Right atrium auricular region (tissue), 2 donors: Measurements from ENCODE around the gene UBE2F. TPM values are rescaled to one million over a fixed set of nuclear protein-coding genes. Genes with fewer than 3 reads are reported as not detected.

Source experiments
- DNase-seq: peaks from one replicate; pipeline ENCODE4 v3.0.0-alpha.2; 2019; ENCODE audit warnings: low spot score
- H3K27ac ChIP-seq, 2 donors: fragments of 200-600 bp; sonication (generic); 1 replicate in 1 of 2; 2 replicates in 1 of 2; pipeline ENCODE4 v1.5.1; 2016 to 2019
- H3K27me3 ChIP-seq, 2 donors: fragments of 200-600 bp; sonication (generic); one replicate each; pipeline versions ENCODE4 v1.5.1 to v1.6.0; 2017 to 2019
- H3K36me3 ChIP-seq: fragments of 200-600 bp; sonication (generic); one replicate; pipeline ENCODE4 v1.5.1; 2016
- H3K4me1 ChIP-seq, 2 donors: fragments of 200-600 bp; sonication (generic); one replicate each; pipeline versions ENCODE4 v1.5.1 to v1.6.0; 2017 to 2019
- H3K4me3 ChIP-seq, 2 donors: fragments of 200-600 bp; sonication (generic); 1 replicate in 1 of 2; 2 replicates in 1 of 2; pipeline ENCODE4 v1.5.1; 2017 to 2019; ENCODE audit warnings: mild to moderate bottlenecking in 1 of 2, moderate library complexity in 1 of 2
- H3K9me3 ChIP-seq, 2 donors: fragments of 200-600 bp; sonication (generic); one replicate each; pipeline ENCODE4 v1.5.1; 2019
- total RNA-seq, 2 donors: library from RNA; depleted of rRNA; stranded (reverse); fragments of >200 nt; gene quantifications; one replicate each; pipeline ENCODE4 v1.1.0, GENCODE V29; 2016
- TF ChIP-seq, protein P1 (sequence below), 2 donors: fragments of 200-600 bp; sonication (generic); IDR thresholded peaks; one replicate each; pipeline ENCODE4 v1.5.1; 2019; ENCODE audit warnings: antibody characterized with exemption in 2 of 2

The UBE2F gene
- total RNA-seq, 2 donors from 2014 or later = 78.4 to 79.6 TPM

DNA sequence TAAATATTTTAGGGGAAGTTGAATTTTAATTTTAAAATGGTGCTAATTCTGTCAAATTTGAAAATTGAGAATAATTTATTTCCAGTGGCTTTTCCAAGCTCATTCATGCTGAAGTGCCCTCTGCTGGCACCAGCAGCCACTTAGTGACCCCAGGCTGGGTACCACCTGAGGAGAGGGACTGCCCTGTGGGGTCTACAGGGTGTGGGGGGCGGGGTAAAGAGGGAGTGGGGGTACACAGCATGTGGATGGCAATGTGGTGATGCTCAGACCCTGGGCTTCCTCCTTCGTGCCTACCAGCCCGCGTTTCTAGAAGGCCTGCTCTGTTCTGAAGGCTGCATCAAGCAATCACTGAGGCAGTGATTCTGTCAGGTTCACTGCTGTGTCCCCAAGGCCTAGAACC is 48.9 kb downstream of the UBE2F start:
- H3K36me3 ChIP-seq = peaks cover 6% of the 10 kb centered on the region
- no peaks in the 10 kb centered on the region for H3K9me3 ChIP-seq
- TF ChIP-seq, protein P1, sequence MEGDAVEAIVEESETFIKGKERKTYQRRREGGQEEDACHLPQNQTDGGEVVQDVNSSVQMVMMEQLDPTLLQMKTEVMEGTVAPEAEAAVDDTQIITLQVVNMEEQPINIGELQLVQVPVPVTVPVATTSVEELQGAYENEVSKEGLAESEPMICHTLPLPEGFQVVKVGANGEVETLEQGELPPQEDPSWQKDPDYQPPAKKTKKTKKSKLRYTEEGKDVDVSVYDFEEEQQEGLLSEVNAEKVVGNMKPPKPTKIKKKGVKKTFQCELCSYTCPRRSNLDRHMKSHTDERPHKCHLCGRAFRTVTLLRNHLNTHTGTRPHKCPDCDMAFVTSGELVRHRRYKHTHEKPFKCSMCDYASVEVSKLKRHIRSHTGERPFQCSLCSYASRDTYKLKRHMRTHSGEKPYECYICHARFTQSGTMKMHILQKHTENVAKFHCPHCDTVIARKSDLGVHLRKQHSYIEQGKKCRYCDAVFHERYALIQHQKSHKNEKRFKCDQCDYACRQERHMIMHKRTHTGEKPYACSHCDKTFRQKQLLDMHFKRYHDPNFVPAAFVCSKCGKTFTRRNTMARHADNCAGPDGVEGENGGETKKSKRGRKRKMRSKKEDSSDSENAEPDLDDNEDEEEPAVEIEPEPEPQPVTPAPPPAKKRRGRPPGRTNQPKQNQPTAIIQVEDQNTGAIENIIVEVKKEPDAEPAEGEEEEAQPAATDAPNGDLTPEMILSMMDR (IDR thresholded peaks at IDR 0.05) = peak in 1 of 2 donors; percentile 33

DNA sequence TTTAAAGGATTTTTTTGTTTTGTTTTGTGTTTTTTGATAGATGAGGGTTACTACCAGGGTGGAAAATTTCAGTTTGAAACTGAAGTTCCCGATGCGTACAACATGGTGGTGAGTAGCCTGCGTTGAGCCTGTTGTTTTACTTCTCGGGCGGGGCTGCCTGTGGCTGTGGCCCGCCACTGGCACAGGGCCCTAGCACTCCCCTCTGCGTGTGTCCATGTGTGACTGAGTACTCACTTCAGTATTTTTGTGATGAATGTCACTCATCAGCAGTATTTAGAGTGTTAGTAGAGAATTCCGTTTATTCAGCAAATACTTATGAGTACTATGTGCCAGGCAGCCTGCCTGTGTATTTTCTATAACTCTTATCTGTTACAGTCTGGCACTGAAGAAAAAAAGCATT is 49.7 kb downstream of the UBE2F start:
- DNase-seq = no peak
- H3K27me3 ChIP-seq = no peaks in the 10 kb centered on the region
- no peak overlapping the region for H3K27ac ChIP-seq
- H3K36me3 ChIP-seq = peaks cover 10% of the 10 kb centered on the region
- H3K4me3 ChIP-seq = no peak overlapping the region
- TF ChIP-seq, protein P1 (IDR thresholded peaks at IDR 0.05) = no peak
- H3K4me1 ChIP-seq = peaks cover 0 to under 1% of the 10 kb centered on the region in 2 donors
- H3K9me3 ChIP-seq = no peaks in the 10 kb centered on the region

More for the DNA sequence above, 48.9 kb downstream of the UBE2F start:
- no peak for DNase-seq
- Histone ChIP-seq H3K4me1 (peaks cover 0 to 8% of the 10 kb centered on the region in 2 donors), H3K4me3 (no peak overlapping the region), H3K27ac (no peak overlapping the region), H3K27me3 (no peaks in the 10 kb centered on the region)

DNA sequence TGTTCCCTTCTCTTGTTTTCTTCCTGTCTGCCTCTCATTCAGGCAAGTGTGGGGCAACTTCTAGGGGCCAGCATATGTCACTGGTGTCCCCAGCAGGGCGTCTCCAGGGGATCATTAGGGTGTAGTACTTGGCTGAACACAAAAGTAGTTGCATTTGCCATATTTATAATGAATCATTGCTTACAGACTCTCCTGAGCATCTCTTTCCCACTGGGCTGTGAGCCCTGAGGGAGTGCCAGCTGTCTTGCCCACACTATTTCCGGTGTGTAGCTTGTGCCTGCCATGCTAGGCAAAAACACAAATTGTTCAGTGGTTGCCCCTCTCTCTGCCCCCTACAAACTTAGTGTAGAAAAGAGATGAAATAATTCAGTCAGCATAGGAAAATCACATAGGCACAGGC is 53.1 kb downstream of the UBE2F start:
- H3K36me3 ChIP-seq = peaks cover 12% of the 10 kb centered on the region
- H3K27me3 ChIP-seq = no peaks in the 10 kb centered on the region
- H3K27ac ChIP-seq = no peak overlapping the region
- TF ChIP-seq, protein P1 (IDR thresholded peaks at IDR 0.05) = no peak
- H3K9me3 ChIP-seq = no peaks in the 10 kb centered on the region
- no peaks in the 10 kb centered on the region for H3K4me1 ChIP-seq
- DNase-seq = no peak
- H3K4me3 ChIP-seq = no peak overlapping the region

DNA sequence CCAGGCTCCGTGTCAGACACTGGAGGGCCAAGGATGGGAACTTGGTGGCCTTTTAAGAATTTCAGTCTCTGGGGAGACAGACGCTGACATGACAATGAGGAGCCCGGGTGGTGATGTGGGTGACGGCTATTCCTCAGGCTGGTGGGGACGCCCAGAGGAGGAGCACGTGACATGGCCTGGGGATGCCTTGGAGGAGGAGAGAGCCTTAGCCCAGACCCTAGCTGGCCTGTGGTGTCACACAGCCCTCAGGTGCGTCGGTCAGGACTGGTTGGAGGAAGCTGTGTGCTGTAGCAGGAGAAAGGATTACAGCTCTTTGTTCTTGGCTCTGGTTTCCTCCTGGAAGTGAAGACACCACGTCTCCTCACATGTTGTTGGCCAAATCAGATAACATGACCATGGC is 54.0 kb downstream of the UBE2F start:
- TF ChIP-seq, protein P1 (IDR thresholded peaks at IDR 0.05) = no peak
- Histone ChIP-seq H3K4me3 (no peak overlapping the region), H3K27ac (no peak overlapping the region), H3K27me3 (no peaks in the 10 kb centered on the region), H3K4me1 (no peaks in the 10 kb centered on the region), H3K36me3 (peaks cover 12% of the 10 kb centered on the region), H3K9me3 (no peaks in the 10 kb centered on the region)
- DNase-seq = no peak

DNA sequence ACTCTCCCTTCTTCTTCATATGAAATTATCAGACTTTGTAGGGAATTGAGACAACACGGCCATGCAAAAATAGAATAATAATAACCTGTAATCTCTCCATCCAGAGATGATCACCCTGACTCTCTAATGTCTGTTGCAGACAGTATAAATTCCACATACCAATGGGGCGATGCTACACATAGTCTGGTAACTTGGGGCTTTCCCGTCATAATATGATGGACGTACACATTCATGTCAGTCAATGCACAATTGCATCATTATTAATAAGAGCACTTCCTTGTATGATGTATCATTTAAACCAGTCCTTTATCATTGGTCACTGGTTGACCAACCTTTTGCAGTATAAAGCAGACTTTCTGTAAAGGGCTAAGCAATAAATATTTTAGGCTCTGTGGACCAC is 54.5 kb downstream of the UBE2F start:
- no peaks in the 10 kb centered on the region for H3K27me3 ChIP-seq
- TF ChIP-seq, protein P1 (IDR thresholded peaks at IDR 0.05) = no peak

DNA sequence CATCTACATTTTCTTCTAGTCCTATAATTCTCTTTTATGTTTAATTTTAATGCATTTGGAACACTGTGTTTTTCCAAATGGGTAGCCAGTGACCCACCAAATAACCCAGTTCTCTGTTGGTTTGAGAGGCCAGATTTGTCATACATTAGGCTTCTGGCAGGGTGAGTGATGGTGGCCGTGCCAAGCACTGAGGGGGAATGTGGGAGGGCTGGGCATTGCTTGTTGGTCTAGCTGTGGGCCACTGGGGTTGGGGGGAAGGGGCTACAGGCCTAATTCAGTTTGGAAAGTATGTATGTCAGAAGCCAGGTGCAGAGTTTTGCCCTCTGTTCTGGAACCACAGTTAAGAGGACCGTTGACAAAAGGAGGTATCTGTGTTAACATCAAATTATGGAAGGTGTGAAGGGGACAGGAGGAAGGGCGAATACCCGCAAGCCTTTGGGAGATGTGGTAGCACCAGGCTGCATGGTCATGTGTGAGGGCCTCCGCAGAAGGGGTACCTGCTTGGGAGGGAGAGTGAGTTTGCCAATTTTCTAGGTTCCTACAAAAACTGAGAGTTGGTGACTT is 55.9 kb downstream of the UBE2F start:
- peaks cover 14% of the 10 kb centered on the region for H3K36me3 ChIP-seq

More for the DNA sequence above, 54.5 kb downstream of the UBE2F start:
- no peak for DNase-seq
- Histone ChIP-seq H3K4me3 (no peak overlapping the region), H3K27ac (no peak overlapping the region), H3K9me3 (no peaks in the 10 kb centered on the region), H3K4me1 (no peaks in the 10 kb centered on the region), H3K36me3 (peaks cover 12% of the 10 kb centered on the region)

More for the DNA sequence above, 55.9 kb downstream of the UBE2F start:
- no peaks in the 10 kb centered on the region for H3K9me3 ChIP-seq
- no peak for DNase-seq
- TF ChIP-seq, protein P1 (IDR thresholded peaks at IDR 0.05) = no peak
- H3K4me3 ChIP-seq = no peak overlapping the region
- no peaks in the 10 kb centered on the region for H3K4me1 ChIP-seq
- H3K27ac ChIP-seq = no peak overlapping the region
- H3K27me3 ChIP-seq = no peaks in the 10 kb centered on the region
